Measurements from ENCODE around the gene FMN1.

Gene FMN1

GRCh38 chr15:33236841-33237509 is 42.5 kb upstream of the FMN1 start:
- in situ Hi-C loops (cut with MboI; ENCODE audit: low sequenced_read_pairs, unreplicated experiment): no loop called here
- no peak for TF ChIP-seq CTCF (IDR thresholded peaks at IDR 0.05; ENCODE audit: borderline replicate concordance, control extremely low read depth, extremely low read depth, insufficient read depth, missing control alignments)
- no peak for DNase-seq (ENCODE audit: low spot score)

- DNase-seq (ENCODE audit: low spot score): no peak
- in situ Hi-C loops (cut with MboI; ENCODE audit: low sequenced_read_pairs, unreplicated experiment): no loop called here
- peak; percentile 19 for TF ChIP-seq CTCF (IDR thresholded peaks at IDR 0.05; ENCODE audit: borderline replicate concordance, control extremely low read depth, extremely low read depth, insufficient read depth, missing control alignments)
Measured at GRCh38 chr15:33234020-33234461, 39.5 kb upstream of the FMN1 start.

GRCh38 chr15:33226559-33227181 is 32.2 kb upstream of the FMN1 start:
- DNase-seq (ENCODE audit: low spot score): no peak
- TF ChIP-seq CTCF (IDR thresholded peaks at IDR 0.05; ENCODE audit: borderline replicate concordance, control extremely low read depth, extremely low read depth, insufficient read depth, missing control alignments): no peak

GRCh38 chr15:33218071-33218491 is 23.6 kb upstream of the FMN1 start:
- in situ Hi-C loops (cut with MboI; ENCODE audit: low sequenced_read_pairs, unreplicated experiment): no loop called here
- TF ChIP-seq CTCF (IDR thresholded peaks at IDR 0.05; ENCODE audit: borderline replicate concordance, control extremely low read depth, extremely low read depth, insufficient read depth, missing control alignments): no peak
- DNase-seq (ENCODE audit: low spot score): no peak

More at GRCh38 chr15:33226559-33227181, 32.2 kb upstream of the FMN1 start:
- in situ Hi-C loops (cut with MboI; ENCODE audit: low sequenced_read_pairs, unreplicated experiment): no loop called here

- DNase-seq (ENCODE audit: low spot score): peak; percentile 42
- in situ Hi-C loops (cut with MboI; ENCODE audit: low sequenced_read_pairs, unreplicated experiment): no loop called here
- peak; percentile 31 for TF ChIP-seq CTCF (IDR thresholded peaks at IDR 0.05; ENCODE audit: borderline replicate concordance, control extremely low read depth, extremely low read depth, insufficient read depth, missing control alignments)
Measured at GRCh38 chr15:33215941-33216872, 21.7 kb upstream of the FMN1 start.

GRCh38 chr15:33211176-33211808 is 16.8 kb upstream of the FMN1 start:
- no peak for TF ChIP-seq CTCF (IDR thresholded peaks at IDR 0.05; ENCODE audit: borderline replicate concordance, control extremely low read depth, extremely low read depth, insufficient read depth, missing control alignments)
- in situ Hi-C loops (cut with MboI; ENCODE audit: low sequenced_read_pairs, unreplicated experiment): no loop called here
- DNase-seq (ENCODE audit: low spot score): no peak
